ENCODE data around the gene CSNK2A1.

DNA sequence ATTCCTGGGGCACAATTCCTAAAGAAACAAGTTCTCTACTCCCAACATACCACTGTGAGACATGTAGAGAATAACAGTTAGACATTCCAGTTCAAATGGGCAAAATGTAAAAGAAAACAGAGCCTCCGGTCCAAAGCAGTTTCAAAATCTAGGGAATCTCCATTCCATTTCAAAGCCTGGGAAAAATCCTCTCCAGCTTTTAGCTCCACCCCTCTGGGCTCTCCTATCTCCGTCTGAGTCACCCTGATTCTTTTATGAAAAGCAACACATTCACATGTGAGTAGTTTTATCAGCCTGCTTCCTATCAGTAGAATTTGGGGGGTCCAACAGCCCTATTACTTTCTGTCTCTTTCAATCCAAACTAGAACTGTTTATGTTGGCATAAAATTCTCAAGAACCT lies 3.7 kb downstream of the CSNK2A1 start:
- TF ChIP-seq, protein P1, sequence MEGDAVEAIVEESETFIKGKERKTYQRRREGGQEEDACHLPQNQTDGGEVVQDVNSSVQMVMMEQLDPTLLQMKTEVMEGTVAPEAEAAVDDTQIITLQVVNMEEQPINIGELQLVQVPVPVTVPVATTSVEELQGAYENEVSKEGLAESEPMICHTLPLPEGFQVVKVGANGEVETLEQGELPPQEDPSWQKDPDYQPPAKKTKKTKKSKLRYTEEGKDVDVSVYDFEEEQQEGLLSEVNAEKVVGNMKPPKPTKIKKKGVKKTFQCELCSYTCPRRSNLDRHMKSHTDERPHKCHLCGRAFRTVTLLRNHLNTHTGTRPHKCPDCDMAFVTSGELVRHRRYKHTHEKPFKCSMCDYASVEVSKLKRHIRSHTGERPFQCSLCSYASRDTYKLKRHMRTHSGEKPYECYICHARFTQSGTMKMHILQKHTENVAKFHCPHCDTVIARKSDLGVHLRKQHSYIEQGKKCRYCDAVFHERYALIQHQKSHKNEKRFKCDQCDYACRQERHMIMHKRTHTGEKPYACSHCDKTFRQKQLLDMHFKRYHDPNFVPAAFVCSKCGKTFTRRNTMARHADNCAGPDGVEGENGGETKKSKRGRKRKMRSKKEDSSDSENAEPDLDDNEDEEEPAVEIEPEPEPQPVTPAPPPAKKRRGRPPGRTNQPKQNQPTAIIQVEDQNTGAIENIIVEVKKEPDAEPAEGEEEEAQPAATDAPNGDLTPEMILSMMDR (IDR thresholded peaks at IDR 0.05): no peak
- TF ChIP-seq POLR2A (IDR thresholded peaks at IDR 0.05): peak in 1 of 2 donors; percentile 44

All from adrenal gland (tissue), 5 donors.